Small intestine (tissue), 7 donors: ENCODE measurements around the gene EXOC4. TPM values are rescaled to one million over a fixed set of nuclear protein-coding genes. Genes with fewer than 3 reads are reported as not detected.
"Not testable (repeated sequence)": the region's sequence is repeated elsewhere in the genome, so short reads cannot be mapped to it uniquely, and the experiment has no call there.

Experiments
- DNase-seq, 2 donors: peaks; one replicate each; pipeline versions ENCODE4 v3.0.0 to v3.0.0-alpha.2; 2013
- FAIRE-seq: peaks from 2 replicates; lab custom pipeline; 2012; peaks lifted over from hg19 to GRCh38; lab: Jason Lieb, UNC
- H3K27ac ChIP-seq, 3 donors: one replicate each; pipeline ENCODE4 v1.5.1; 2013; ENCODE audit warnings: low read length in 2 of 3, mild to moderate bottlenecking in 2 of 3, control low read depth in 1 of 3, inconsistent platforms in 1 of 3, low read depth in 1 of 3, moderate library complexity in 1 of 3
- H3K27me3 ChIP-seq, 3 donors: one replicate each; pipeline ENCODE4 v1.6.1; 2013; ENCODE audit warnings: low read length in 3 of 3, inconsistent platforms in 1 of 3; ENCODE audit not compliant: control insufficient read depth in 3 of 3, insufficient read depth in 3 of 3
- H3K36me3 ChIP-seq, 3 donors: one replicate each; pipeline ENCODE4 v1.6.1; 2013; ENCODE audit warnings: low read length in 3 of 3, inconsistent platforms in 1 of 3, low read depth in 1 of 3, mild to moderate bottlenecking in 1 of 3, moderate library complexity in 1 of 3; ENCODE audit not compliant: control insufficient read depth in 3 of 3, insufficient read depth in 2 of 3
- H3K4me1 ChIP-seq, 3 donors: one replicate each; pipeline ENCODE4 v1.6.1; 2013; ENCODE audit warnings: low read length in 2 of 3, inconsistent platforms in 1 of 3, low read depth in 1 of 3, mild to moderate bottlenecking in 1 of 3, moderate library complexity in 1 of 3; ENCODE audit not compliant: control insufficient read depth in 3 of 3, insufficient read depth in 2 of 3
- H3K4me3 ChIP-seq, 3 donors: one replicate each; pipeline ENCODE4 v1.5.1; 2013; ENCODE audit warnings: low read length in 3 of 3, control low read depth in 1 of 3, inconsistent platforms in 1 of 3, low read depth in 1 of 3, mild to moderate bottlenecking in 1 of 3, moderate library complexity in 1 of 3
- H3K9me3 ChIP-seq, 2 donors: one replicate each; pipeline ENCODE4 v1.6.1; 2013; ENCODE audit warnings: low read depth in 1 of 2, low read length in 1 of 2; ENCODE audit not compliant: control insufficient read depth in 2 of 2, insufficient read depth in 1 of 2
- WGBS, 3 donors: extraction: QIAGEN DNeasy Blood & Tissue Kit; methylation state at CpG; one replicate each; pipeline ENCODE4 v1.1.7; 2013; 5-methylcytosine and 5-hydroxymethylcytosine counted together
- polyA plus RNA-seq, 4 donors: library from polyadenylated mRNA; stranded (reverse) in 3 of 4; unstranded in 1 of 4; fragments of 200-250 nt in 3 of 4; fragments of 120-200 nt in 1 of 4; gene quantifications; one replicate each; pipeline versions ENCODE4 v1.2.1 to v1.2.3, GENCODE V29; 2013
- donor health status: healthy with polysubstance abuse.
- donor health status: control.
- donor health status: control.
- donor health status: Bipolar disorder and iron deficiency.
- donor health status: healthy.

Gene EXOC4
- polyA plus RNA-seq, 4 donors, result 10.5 to 46.8 (median 18.8) TPM

DNA sequence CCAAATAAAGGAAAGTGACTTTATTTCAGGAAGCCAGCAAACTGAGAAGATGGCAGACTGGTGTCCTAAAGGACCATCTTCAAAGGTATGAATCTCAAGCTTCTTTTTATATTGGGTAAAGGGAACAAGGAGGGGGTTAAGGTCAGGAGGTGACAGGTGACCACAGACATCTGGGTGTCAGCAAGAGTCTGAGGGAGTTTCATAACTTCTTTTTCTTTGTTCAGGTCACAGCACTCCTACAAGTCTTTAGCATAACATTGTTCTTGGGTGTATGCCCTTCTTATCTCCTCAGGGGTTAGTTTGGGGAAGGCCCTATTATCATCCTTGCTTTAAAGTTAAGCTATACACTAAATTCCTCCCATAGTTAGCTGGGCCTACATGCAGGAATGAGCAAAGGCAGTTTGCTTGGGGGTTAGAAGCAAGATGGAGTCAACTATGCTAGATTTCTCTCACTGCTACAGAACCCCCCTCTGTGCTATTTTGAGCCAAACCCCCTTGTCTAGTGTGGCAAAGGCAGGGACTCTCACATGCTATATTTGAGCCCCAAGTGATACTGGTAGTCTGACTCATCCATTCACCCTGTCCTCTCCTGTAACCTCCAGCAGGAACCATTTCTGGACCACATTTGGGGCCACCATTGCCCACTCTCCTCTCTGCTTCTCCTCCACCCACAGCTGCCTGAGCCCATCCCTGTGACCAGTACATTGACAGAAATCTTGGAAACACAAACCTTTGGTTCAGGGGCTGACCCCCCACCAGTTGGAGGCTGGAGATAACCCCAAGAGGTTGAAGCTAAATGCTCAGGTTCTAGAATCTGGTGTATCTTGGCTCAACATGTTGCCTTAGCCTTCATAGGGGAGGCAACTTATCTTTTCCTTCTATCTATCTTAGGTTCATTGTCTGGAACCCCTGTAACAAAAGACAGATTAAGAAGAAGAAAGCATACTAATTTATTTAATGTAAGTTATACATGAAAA is 818.8 kb downstream of the EXOC4 start:
- DNase-seq (no peak), FAIRE-seq (no peak)
- H3K27me3 ChIP-seq, result no peaks in the 10 kb centered on the region

DNA sequence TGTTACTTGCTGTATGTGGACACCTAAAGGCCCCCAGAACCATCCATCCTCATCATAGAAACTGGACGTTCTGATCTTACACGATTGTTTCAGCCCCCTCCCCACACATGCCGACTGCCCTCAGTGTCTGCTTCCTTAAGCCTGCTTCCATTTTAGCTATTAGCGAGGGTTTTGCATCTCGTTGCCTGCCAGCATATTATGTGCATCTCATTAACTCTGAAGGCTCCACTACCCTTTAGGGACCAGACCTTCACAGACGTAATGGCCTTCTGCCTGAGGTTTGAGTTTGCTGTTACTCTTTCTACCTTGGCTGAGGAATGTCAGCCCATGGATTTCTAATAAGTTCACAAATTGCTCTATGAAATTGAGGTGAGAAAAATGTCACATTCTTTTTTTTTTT is 820.4 kb downstream of the EXOC4 start:
- Histone ChIP-seq H3K36me3 (peaks cover 0 to 3% (median 0%) of the 10 kb centered on the region in 3 donors), H3K9me3 (peaks cover 0 to 11% of the 10 kb centered on the region in 2 donors), H3K4me3 (no peak overlapping the region), H3K27me3 (no peaks in the 10 kb centered on the region), H3K4me1 (no peaks in the 10 kb centered on the region), H3K27ac (no peak overlapping the region)
- DNase-seq (no peak), FAIRE-seq (no peak)
- WGBS, 3 donors, result 81 to 96% (median 95%) methylated on average over 6 of the region's 6 CpGs

More for the DNA sequence above, 818.8 kb downstream of the EXOC4 start:
- Histone ChIP-seq H3K27ac (no peak overlapping the region), H3K36me3 (peaks cover 0 to 3% (median 0%) of the 10 kb centered on the region in 3 donors), H3K4me3 (no peak overlapping the region), H3K9me3 (peaks cover 0 to 11% of the 10 kb centered on the region in 2 donors), H3K4me1 (no peaks in the 10 kb centered on the region)

- FAIRE-seq, result no peak
- Histone ChIP-seq H3K27ac (no peak overlapping the region), H3K36me3 (peaks cover 0 to 3% (median 0%) of the 10 kb centered on the region in 3 donors), H3K4me1 (no peaks in the 10 kb centered on the region), H3K27me3 (no peaks in the 10 kb centered on the region), H3K4me3 (no peak overlapping the region), H3K9me3 (peaks cover 0 to 11% of the 10 kb centered on the region in 2 donors)
- no peak for DNase-seq
- WGBS, 3 donors, result 83 to 100% (median 90%) methylated on average over 1 of the region's 1 CpG
Observed at GRCh38 chr7:134075799-134076198, 822.9 kb downstream of the EXOC4 start.

DNA sequence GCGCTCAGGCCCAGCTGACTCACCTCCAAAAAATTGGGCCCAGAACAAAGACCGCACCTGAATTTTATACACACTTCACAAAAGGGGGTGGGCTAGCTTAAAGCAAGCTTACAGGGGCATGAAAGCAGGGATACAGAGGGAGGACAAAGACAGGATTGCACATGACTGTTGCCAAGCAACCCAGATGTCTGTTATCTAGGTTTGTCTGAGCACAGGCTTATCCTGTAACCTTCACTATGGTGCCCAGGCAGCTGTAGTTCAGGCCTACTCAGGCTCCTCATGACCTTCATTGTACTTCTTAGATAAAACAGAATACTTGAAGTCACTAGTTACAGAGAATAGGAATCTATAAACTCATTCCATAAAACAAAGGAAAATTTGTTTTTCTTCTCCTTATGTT is 824.7 kb downstream of the EXOC4 start:
- FAIRE-seq, result not testable (repeated sequence)

GRCh38 chr7:134078991-134079390 is 826.1 kb downstream of the EXOC4 start:
- Histone ChIP-seq H3K27ac (no peak overlapping the region), H3K4me1 (no peaks in the 10 kb centered on the region), H3K9me3 (peaks cover 0 to 11% of the 10 kb centered on the region in 2 donors), H3K4me3 (no peak overlapping the region), H3K27me3 (no peaks in the 10 kb centered on the region), H3K36me3 (no peaks in the 10 kb centered on the region)
- no peak for FAIRE-seq
- DNase-seq, result no peak
- 42 to 74% (median 72%) methylated on average over 2 of the region's 2 CpGs for WGBS, 3 donors

More for the DNA sequence above, 824.7 kb downstream of the EXOC4 start:
- not testable (repeated sequence) for DNase-seq, H3K4me3 ChIP-seq, H3K27me3 ChIP-seq, H3K27ac ChIP-seq, H3K4me1 ChIP-seq, H3K36me3 ChIP-seq
- H3K9me3 ChIP-seq, result peaks cover 0 to 11% of the 10 kb centered on the region in 2 donors
- 94 to 97% (median 95%) methylated on average over 2 of the region's 2 CpGs for WGBS, 3 donors

- no peaks in the 10 kb centered on the region for H3K4me1 ChIP-seq
- H3K27ac ChIP-seq, result no peak overlapping the region
- H3K4me3 ChIP-seq, result no peak overlapping the region
- H3K36me3 ChIP-seq, result no peaks in the 10 kb centered on the region
- no peaks in the 10 kb centered on the region for H3K27me3 ChIP-seq
- FAIRE-seq (no peak), DNase-seq (no peak)
- 98 to 100% (median 100%) methylated on average over 1 of the region's 1 CpG for WGBS, 3 donors
- peaks cover 0 to 5% of the 10 kb centered on the region in 2 donors for H3K9me3 ChIP-seq
Observed at GRCh38 chr7:134081695-134082094, 828.8 kb downstream of the EXOC4 start.

DNA sequence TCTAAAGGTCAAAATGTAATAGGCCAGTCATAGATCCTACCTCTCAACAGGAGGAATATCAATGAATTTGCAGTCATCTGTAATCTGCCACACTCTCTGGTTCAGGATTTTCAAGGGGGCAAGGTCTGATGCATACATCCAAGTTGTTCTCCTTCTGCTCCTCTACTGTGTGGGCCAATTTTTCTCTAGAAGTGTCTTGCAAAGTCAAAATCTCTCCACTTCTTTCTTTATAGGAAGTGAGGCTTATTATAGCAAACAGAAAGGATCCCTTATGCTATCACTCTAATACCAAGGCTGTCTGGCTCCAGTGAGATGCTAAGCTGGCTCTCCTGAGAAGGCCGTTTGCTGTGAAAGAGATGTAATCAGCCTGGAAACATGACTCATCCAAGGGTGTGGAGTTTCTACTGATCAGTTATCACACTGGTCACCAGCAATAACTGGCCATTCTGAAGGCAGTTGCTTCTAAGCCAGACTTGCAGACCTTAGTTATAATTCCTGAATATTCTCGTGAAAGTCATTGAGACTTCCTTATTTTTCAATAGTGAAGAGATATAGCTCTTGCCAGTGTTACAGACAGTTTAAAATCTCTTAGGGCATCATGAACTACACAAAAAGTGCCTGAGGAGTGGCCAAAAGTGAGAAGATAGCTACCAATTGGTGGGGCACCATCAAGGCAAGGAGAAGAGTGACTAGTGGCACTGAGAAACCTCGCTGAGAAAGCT is 831.0 kb downstream of the EXOC4 start:
- Histone ChIP-seq H3K4me1 (no peaks in the 10 kb centered on the region), H3K36me3 (no peaks in the 10 kb centered on the region), H3K27me3 (no peaks in the 10 kb centered on the region), H3K9me3 (peaks cover 0 to 9% of the 10 kb centered on the region in 2 donors), H3K4me3 (no peak overlapping the region), H3K27ac (no peak overlapping the region)
- 78 to 86% (median 79%) methylated on average over 3 of the region's 3 CpGs for WGBS, 3 donors
- DNase-seq, result peak; percentile 3 to 21
- FAIRE-seq, result no peak

DNA sequence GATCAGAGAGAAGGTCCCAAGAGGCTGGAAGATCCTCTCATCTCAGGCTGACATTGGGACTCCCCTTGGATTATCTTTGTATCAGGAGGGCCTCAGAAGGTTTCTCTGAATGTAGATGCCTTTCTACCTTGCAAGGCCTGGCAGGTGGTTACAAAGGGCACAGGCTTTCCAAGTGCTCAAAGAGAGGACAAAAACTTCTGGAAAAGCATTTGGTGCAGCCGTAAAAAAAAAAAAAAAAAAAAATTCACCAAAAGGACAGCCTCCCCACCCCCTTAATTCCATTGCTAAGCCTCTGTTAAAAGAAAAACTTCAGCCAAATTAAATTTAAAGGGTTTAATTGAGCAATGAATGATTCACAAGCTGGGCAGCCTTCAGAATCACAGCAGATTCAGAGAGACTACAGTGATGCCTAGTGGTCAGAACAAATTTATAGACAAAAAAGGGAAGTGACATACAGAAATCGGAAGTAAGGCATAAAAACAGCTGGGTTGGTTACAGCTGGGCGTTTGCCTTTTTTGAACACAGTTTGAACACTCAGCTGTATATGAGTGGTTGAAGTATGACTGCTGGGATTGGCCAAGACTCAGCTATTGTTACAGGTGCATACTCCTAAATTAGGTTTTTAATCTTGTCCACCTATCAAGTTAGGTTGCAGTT is 831.7 kb downstream of the EXOC4 start:
- Histone ChIP-seq H3K4me3 (no peak overlapping the region), H3K4me1 (no peaks in the 10 kb centered on the region), H3K27ac (no peak overlapping the region), H3K9me3 (peaks cover 0 to 12% of the 10 kb centered on the region in 2 donors), H3K36me3 (no peaks in the 10 kb centered on the region), H3K27me3 (no peaks in the 10 kb centered on the region)
- FAIRE-seq (no peak), DNase-seq (no peak)
- 79 to 82% (median 81%) methylated on average over 3 of the region's 3 CpGs for WGBS, 3 donors
